HG02884 (cell line): ENCODE results near the gene LSM6.

Experiments
- ATAC-seq: cut with Tn5 transposase; IDR thresholded peaks from one replicate; pipeline ENCODE4 v1.9.1; 2021; ENCODE audit warnings: mild to moderate bottlenecking, moderate library complexity; ENCODE audit not compliant: unreplicated experiment

Gene LSM6

GRCh38 chr4:146175541-146176453 is at the start of gene LSM6:
TSS of gene LSM6 (plus strand) at chr4:146175718. CDS start at chr4:146182922, 7,204 bp downstream.
- peak; percentile 87 for ATAC-seq

- peak; percentile 99 for ATAC-seq
Observed at GRCh38 chr4:146132445-146132844, 43.1 kb upstream of the LSM6 start.

GRCh38 chr4:146134761-146135445 is 40.6 kb upstream of the LSM6 start:
- ATAC-seq = no peak

GRCh38 chr4:146135941-146136340 is 39.6 kb upstream of the LSM6 start:
- no peak for ATAC-seq

GRCh38 chr4:146142768-146143167 is 32.8 kb upstream of the LSM6 start:
- no peak for ATAC-seq

GRCh38 chr4:146143888-146144287 is 31.6 kb upstream of the LSM6 start:
- no peak for ATAC-seq

GRCh38 chr4:146146918-146147317 is 28.6 kb upstream of the LSM6 start:
- ATAC-seq = no peak

GRCh38 chr4:146148021-146148420 is 27.5 kb upstream of the LSM6 start:
- no peak for ATAC-seq

- no peak for ATAC-seq
Observed at GRCh38 chr4:146154057-146154456, 21.5 kb upstream of the LSM6 start.

GRCh38 chr4:146155152-146155724 is 20.3 kb upstream of the LSM6 start:
- ATAC-seq = peak; percentile 73

GRCh38 chr4:146158036-146158745 is 17.3 kb upstream of the LSM6 start:
- no peak for ATAC-seq

GRCh38 chr4:146159384-146160058 is 16.0 kb upstream of the LSM6 start:
- peak; percentile 71 for ATAC-seq

- no peak for ATAC-seq
Observed at GRCh38 chr4:146161243-146161642, 14.3 kb upstream of the LSM6 start.

GRCh38 chr4:146165221-146165620 is 10.3 kb upstream of the LSM6 start:
- ATAC-seq = no peak

- ATAC-seq = no peak
Observed at GRCh38 chr4:146165840-146166239, 9.7 kb upstream of the LSM6 start.

- no peak for ATAC-seq
Observed at GRCh38 chr4:146170149-146170548, 5.4 kb upstream of the LSM6 start.

- no peak for ATAC-seq
Observed at GRCh38 chr4:146176891-146177290, 1.4 kb downstream of the LSM6 start.

GRCh38 chr4:146178126-146178525 is 2.6 kb downstream of the LSM6 start:
- no peak for ATAC-seq

- no peak for ATAC-seq
Observed at GRCh38 chr4:146179784-146180370, 4.4 kb downstream of the LSM6 start.

- no peak for ATAC-seq
Observed at GRCh38 chr4:146182443-146182842, 6.9 kb downstream of the LSM6 start.
